ENCODE data around the gene OR10S1.
"Not testable (repeated sequence)": the region's sequence is repeated elsewhere in the genome, so short reads cannot be mapped to it uniquely, and the experiment has no call there.

The OR10S1 gene, protein sequence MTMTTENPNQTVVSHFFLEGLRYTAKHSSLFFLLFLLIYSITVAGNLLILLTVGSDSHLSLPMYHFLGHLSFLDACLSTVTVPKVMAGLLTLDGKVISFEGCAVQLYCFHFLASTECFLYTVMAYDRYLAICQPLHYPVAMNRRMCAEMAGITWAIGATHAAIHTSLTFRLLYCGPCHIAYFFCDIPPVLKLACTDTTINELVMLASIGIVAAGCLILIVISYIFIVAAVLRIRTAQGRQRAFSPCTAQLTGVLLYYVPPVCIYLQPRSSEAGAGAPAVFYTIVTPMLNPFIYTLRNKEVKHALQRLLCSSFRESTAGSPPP

GRCh38 chr11:123977731-123978347, at the start of gene OR10S1:
OR10S1 (minus strand) TSS chr11:123977781; CDS start chr11:123977664, 117 bp downstream.
- DNase-seq (ENCODE audit: low read depth), result no peak

GRCh38 chr11:124026498-124026897, 48.9 kb upstream of the OR10S1 start, which contains the start of gene OR10G8:
OR10G8 (plus strand) TSS chr11:124026798; CDS start chr11:124029623, 2,825 bp downstream.
- DNase-seq (ENCODE audit: low read depth), result no peak

- DNase-seq (ENCODE audit: low read depth), result not testable (repeated sequence)
Observed at GRCh38 chr11:124015837-124016236, 38.3 kb upstream of the OR10S1 start.

DNA sequence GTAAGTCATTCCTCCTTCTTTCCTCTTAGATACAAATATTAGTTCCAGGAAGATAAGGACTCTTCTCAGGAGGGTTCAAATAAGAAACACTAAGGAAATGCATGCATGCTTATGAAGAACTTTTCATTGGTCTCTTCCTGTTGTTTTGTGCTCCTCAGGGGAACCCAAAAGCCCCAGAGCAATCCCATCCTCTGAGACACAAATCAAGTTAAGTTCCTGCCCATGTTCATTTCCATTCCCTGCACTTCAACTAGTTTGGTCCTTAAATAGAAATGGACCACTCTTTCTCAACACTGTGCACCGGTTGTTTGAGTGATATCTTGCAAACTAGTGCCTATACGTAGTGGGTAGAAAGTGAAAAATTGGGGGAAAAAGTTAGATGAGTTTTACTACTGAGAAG, 35.1 kb upstream of the OR10S1 start, which contains the start of gene OR10G4:
OR10G4 (plus strand) TSS at position 301 of the 400 bp plus-strand sequence. CDS start 2,578 bp downstream, outside the sequence.
- DNase-seq (ENCODE audit: low read depth), result no peak

DNA sequence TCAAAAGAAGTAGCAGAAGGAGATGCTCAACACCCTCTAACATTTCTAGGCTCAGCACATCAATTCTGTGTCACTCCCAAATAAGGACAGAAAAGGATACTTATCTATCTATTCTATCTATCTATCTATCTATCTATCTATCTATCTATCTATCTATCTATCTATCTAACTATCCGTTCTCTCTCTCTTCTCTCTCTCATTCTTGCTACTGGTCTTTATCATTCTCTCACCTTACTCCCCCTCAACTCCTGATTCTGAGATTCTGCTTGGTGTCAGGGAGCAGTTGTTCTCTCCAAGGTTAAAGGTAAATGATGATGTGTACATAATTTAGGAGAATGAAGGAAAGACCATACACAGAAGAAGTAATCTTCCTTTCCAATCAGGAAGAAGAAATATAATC, 17.5 kb upstream of the OR10S1 start, which contains the start of gene OR10G6:
OR10G6 (minus strand) TSS at position 43 of the 400 bp plus-strand sequence; CDS start at position 43, 0 bp downstream.
- no peak for DNase-seq (ENCODE audit: low read depth)

- no peak for DNase-seq (ENCODE audit: low read depth)
Observed at GRCh38 chr11:123979311-123979710, 1.7 kb upstream of the OR10S1 start.

GRCh38 chr11:123976770-123977560, 616 bp downstream of the OR10S1 start:
- no peak for DNase-seq (ENCODE audit: low read depth)

- DNase-seq (ENCODE audit: low read depth), result no peak
Observed at GRCh38 chr11:123973816-123974215, 3.8 kb downstream of the OR10S1 start.

DNA sequence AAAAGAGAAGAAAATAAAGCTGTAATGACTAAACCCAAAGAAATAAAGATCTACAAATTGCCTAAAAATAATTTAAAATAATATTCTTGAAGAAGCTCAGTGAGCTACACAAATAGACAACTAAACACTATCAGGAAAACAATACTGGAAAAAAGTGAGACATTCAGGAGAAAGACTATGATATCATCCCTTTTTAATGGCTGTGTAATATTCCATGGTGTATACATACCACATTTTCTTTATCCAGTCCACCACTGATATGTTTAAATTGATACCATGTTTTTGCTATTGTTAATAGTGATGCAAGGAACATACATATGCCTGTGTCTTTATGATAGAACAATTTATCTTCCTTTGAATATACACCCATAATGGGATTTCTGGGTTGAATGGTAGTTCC, 20.8 kb downstream of the OR10S1 start:
- no peak for DNase-seq (ENCODE audit: low read depth)

DNA sequence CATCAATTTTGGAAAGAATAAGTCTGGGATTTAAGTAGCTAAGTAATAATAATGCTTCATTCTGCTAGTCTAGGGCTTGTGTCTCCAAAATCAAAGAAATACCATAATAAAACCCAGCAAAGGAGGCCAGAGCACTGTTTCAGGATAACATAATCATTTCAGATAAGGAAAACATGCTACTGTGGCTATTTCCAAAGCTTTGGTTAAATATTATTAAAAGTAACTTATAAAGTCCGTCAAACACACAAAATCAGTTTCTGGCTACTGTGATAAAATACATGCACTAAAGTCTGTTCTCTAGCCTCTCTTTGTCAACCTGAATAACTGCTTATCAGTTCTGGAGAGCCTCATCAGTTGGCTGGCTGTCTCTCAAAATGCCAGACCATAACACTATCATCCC, 32.4 kb downstream of the OR10S1 start:
- no peak for DNase-seq (ENCODE audit: low read depth)

- no peak for DNase-seq (ENCODE audit: low read depth)
Observed at GRCh38 chr11:123943738-123944137, 33.8 kb downstream of the OR10S1 start, which contains the start of gene OR6T1. OR6T1 (minus strand) TSS chr11:123943838; CDS start chr11:123943838, 0 bp downstream.

GRCh38 chr11:123942413-123942812, 35.2 kb downstream of the OR10S1 start:
- no peak for DNase-seq (ENCODE audit: low read depth)

- DNase-seq (ENCODE audit: low read depth), result no peak
Observed at GRCh38 chr11:123939317-123939716, 38.3 kb downstream of the OR10S1 start, which contains the start of gene OR4D5. OR4D5 (plus strand) TSS chr11:123939617; CDS start chr11:123939617, 0 bp downstream.

Data from activated gamma-delta T cell treated with anti-CD3 and anti-CD28 coated beads, Interleukin-2, amount 50 U/mL, for 16 hours (primary cell).